ENCODE measurements around the gene IGLL1.

IGLL1 gene

GRCh38 chr22:23530766-23531282, 49.3 kb downstream of the IGLL1 start:
- Histone ChIP-seq H3K36me3 (replicated peaks; ENCODE audit: insufficient read depth, low read length) (no peaks in the 10 kb centered on the region), H3K27ac (ENCODE audit: low read length) (no peak overlapping the region), H3K79me2 (ENCODE audit: low read length) (no peaks in the 10 kb centered on the region), H3K9ac (ENCODE audit: low read length) (no peak overlapping the region), H3K4me1 (ENCODE audit: low read length) (no peaks in the 10 kb centered on the region), H3K9me2 (replicated peaks; ENCODE audit: insufficient read depth, low read length) (no peaks in the 10 kb centered on the region), H2AFZ (ENCODE audit: low read length) (no peak overlapping the region), H3K27me3 (replicated peaks; ENCODE audit: insufficient read depth, low read length) (peaks cover 64% of the 10 kb centered on the region), H3K4me3 (ENCODE audit: low read length) (no peak overlapping the region), H3F3A (ENCODE audit: insufficient read depth, low read length) (no peaks in the 10 kb centered on the region), H3K4me2 (ENCODE audit: low read depth, low read length) (no peak overlapping the region), H3K9me3 (replicated peaks; ENCODE audit: insufficient read depth, low read length) (no peaks in the 10 kb centered on the region), H4K20me1 (ENCODE audit: insufficient read depth, low read length) (no peaks in the 10 kb centered on the region)
- TF ChIP-seq EZH2phosphoT487 (IDR thresholded peaks at IDR 0.05; ENCODE audit: low read length) (no peak), EZH2 (optimal IDR thresholded peaks at IDR 0.05; ENCODE audit: low read depth, low read length) (no peak), CTCF (IDR thresholded peaks at IDR 0.05; ENCODE audit: low read length) (no peak)
- DNase-seq, result no peak

- Histone ChIP-seq H3K4me2 (ENCODE audit: low read depth, low read length) (no peak overlapping the region), H3K9me3 (replicated peaks; ENCODE audit: insufficient read depth, low read length) (no peaks in the 10 kb centered on the region), H3K36me3 (replicated peaks; ENCODE audit: insufficient read depth, low read length) (no peaks in the 10 kb centered on the region), H3K27ac (ENCODE audit: low read length) (no peak overlapping the region), H3K9ac (ENCODE audit: low read length) (no peak overlapping the region), H3K27me3 (replicated peaks; ENCODE audit: insufficient read depth, low read length) (peaks cover 61% of the 10 kb centered on the region), H2AFZ (ENCODE audit: low read length) (no peak overlapping the region), H3K4me1 (ENCODE audit: low read length) (no peaks in the 10 kb centered on the region), H4K20me1 (ENCODE audit: insufficient read depth, low read length) (no peaks in the 10 kb centered on the region), H3F3A (ENCODE audit: insufficient read depth, low read length) (no peaks in the 10 kb centered on the region), H3K79me2 (ENCODE audit: low read length) (no peaks in the 10 kb centered on the region), H3K9me2 (replicated peaks; ENCODE audit: insufficient read depth, low read length) (no peaks in the 10 kb centered on the region), H3K4me3 (ENCODE audit: low read length) (no peak overlapping the region)
- TF ChIP-seq CTCF (IDR thresholded peaks at IDR 0.05; ENCODE audit: low read length) (no peak), EZH2phosphoT487 (IDR thresholded peaks at IDR 0.05; ENCODE audit: low read length) (no peak), EZH2 (optimal IDR thresholded peaks at IDR 0.05; ENCODE audit: low read depth, low read length) (no peak)
- DNase-seq, result no peak
These were observed 50.0 kb downstream of the IGLL1 start for GRCh38 chr22:23530106-23530505.

GRCh38 chr22:23529166-23530103, 50.7 kb downstream of the IGLL1 start:
- Histone ChIP-seq H3K9me2 (replicated peaks; ENCODE audit: insufficient read depth, low read length) (no peaks in the 10 kb centered on the region), H3K9ac (ENCODE audit: low read length) (no peak overlapping the region), H3K4me2 (ENCODE audit: low read depth, low read length) (no peak overlapping the region), H3K27me3 (replicated peaks; ENCODE audit: insufficient read depth, low read length) (peaks cover 61% of the 10 kb centered on the region), H3K4me3 (ENCODE audit: low read length) (no peak overlapping the region), H2AFZ (ENCODE audit: low read length) (no peak overlapping the region), H3K9me3 (replicated peaks; ENCODE audit: insufficient read depth, low read length) (no peaks in the 10 kb centered on the region), H3F3A (ENCODE audit: insufficient read depth, low read length) (no peaks in the 10 kb centered on the region), H3K36me3 (replicated peaks; ENCODE audit: insufficient read depth, low read length) (no peaks in the 10 kb centered on the region), H3K4me1 (ENCODE audit: low read length) (no peaks in the 10 kb centered on the region), H4K20me1 (ENCODE audit: insufficient read depth, low read length) (no peaks in the 10 kb centered on the region), H3K79me2 (ENCODE audit: low read length) (no peaks in the 10 kb centered on the region), H3K27ac (ENCODE audit: low read length) (no peak overlapping the region)
- TF ChIP-seq EZH2phosphoT487 (IDR thresholded peaks at IDR 0.05; ENCODE audit: low read length) (no peak), EZH2 (optimal IDR thresholded peaks at IDR 0.05; ENCODE audit: low read depth, low read length) (no peak), CTCF (IDR thresholded peaks at IDR 0.05; ENCODE audit: low read length) (no peak)
- no peak for DNase-seq
